Epithelial cell of esophagus (primary cell): ENCODE measurements around the gene GPATCH2.

Source experiments
- DNase-seq: peaks from one replicate; pipeline ENCODE4 v3.0.0; 2010; ENCODE audit warnings: low read depth
- H3K4me3 ChIP-seq: 2 replicates; pipeline ENCODE4 v1.5.1; 2011; ENCODE audit warnings: mild to moderate bottlenecking, low read length, control low read depth
- TF ChIP-seq, protein P1 (sequence below): IDR thresholded peaks from 2 replicates; pipeline ENCODE4 v1.5.1; 2011; ENCODE audit warnings: low read depth, mild to moderate bottlenecking, low read length, control low read depth, inconsistent platforms; ENCODE audit not compliant: insufficient read depth; ENCODE audit errors: missing control alignments

GPATCH2 gene

DNA sequence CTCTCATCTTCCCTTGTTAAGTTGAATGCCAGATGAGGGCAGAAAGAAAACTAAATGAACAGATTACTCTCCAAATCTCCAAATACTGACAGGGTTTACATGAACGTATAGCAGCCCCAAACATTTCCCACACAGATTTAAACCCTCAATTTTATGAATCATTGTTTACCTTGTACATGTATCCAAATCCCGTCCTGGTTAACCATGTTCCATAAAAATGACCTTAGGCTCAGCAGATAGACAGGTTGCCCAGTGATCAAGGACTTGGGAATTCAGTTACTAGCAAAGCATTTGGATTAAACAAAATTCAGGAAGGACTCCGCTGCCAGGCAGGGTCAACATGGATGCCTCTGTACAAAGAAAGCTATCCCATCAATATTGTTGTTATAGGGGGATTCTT is 213.5 kb downstream of the GPATCH2 start:
- TF ChIP-seq, protein P1, sequence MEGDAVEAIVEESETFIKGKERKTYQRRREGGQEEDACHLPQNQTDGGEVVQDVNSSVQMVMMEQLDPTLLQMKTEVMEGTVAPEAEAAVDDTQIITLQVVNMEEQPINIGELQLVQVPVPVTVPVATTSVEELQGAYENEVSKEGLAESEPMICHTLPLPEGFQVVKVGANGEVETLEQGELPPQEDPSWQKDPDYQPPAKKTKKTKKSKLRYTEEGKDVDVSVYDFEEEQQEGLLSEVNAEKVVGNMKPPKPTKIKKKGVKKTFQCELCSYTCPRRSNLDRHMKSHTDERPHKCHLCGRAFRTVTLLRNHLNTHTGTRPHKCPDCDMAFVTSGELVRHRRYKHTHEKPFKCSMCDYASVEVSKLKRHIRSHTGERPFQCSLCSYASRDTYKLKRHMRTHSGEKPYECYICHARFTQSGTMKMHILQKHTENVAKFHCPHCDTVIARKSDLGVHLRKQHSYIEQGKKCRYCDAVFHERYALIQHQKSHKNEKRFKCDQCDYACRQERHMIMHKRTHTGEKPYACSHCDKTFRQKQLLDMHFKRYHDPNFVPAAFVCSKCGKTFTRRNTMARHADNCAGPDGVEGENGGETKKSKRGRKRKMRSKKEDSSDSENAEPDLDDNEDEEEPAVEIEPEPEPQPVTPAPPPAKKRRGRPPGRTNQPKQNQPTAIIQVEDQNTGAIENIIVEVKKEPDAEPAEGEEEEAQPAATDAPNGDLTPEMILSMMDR = no peak
- DNase-seq = peak; percentile 23
- no peak overlapping the region for H3K4me3 ChIP-seq

DNA sequence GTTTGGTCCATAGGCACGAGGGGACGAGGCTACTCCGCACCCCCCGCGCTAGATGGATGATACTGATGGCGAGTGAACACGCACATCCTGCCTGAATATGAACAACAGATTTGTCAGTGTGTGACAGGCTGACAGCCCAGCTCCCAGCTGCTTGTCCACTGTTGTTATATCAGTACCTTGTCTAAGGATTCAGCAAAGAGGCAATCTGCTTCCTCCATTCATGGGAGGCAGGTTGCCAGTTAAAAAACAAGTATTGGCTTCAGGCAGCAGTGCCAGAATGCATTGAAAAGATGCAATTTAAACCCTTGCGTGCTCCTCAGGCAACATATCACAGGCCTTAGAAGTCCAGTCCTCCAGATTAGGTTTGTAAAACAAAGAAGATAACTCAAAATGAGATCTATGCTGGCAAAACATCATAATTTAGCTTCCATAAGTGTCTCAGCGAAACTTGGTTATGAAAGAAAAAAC is 223.3 kb downstream of the GPATCH2 start:
- no peak for DNase-seq
- TF ChIP-seq, protein P1 = no peak
- no peak overlapping the region for H3K4me3 ChIP-seq

DNA sequence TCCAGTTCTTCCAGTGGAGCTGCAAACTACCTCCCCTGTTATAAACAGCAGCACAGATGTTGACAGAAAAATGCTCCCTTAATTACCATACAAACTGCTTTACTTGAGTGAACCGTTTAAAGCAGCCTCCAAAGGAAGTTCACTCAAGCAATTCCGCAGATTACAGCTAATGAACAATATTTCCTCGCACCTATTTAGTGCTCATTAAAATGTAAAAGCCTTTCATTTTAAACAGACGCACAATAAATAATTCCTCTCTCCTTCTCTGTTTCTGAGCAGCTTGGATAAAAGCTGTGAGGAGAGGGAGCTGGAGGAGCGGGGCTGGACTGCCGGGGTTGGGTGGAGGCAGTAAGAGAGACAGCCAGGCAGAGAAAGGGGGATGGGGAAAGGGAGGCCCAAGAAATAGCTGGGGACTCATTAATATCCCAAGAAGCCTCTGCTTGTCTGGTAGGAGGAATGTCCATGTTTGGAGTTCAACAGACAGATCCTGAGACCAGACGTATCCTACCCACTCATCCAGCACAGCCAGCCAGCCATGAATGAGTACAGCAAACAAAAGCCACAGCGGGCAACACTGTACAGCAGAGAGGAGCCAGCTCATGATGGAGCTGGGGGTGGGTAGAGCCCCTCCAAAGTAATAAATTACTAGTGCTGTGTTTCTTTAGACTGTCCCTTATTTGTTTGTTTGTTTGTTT is 227.7 kb downstream of the GPATCH2 start:
- no peak overlapping the region for H3K4me3 ChIP-seq
- TF ChIP-seq, protein P1 = no peak
- no peak for DNase-seq

DNA sequence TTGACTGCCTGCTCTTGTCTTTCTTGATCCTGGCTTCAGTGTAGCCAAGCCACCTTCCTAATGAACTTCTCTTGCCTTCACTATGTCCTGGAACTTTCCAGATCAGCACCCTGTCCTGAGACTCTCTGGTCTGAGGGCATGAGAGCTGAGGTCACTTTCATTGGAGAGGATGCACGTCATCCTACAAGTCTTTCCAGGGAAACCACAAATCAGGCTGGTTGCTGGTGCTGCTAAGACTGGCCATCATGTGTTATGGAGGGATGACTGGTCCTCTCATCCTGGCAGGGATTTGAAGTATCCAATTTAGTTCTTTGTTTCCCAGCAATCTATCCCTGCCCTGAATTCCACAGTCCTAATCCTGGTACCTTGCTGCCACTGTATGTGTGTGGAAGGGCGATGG is 228.6 kb downstream of the GPATCH2 start:
- H3K4me3 ChIP-seq = no peak overlapping the region
- TF ChIP-seq, protein P1 = no peak
- DNase-seq = no peak

DNA sequence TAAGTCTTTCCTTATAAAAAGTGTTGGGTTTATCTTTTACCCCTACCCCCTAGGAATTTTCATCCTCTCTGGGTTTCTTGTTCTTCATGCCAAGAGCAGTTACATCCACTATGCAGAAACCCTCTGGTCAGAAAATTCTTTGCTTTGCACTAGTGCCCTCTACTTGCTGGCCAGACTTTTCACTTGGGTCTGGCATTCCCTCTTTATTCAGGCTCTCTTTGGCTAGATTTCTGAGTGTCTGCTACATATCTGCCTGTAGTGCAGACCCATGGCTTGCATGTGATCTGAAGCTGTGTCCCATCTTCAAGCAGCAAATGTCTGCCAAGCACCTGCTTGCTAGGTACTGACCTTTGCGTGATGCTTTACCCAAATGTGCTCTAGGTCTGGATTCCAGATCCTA is 237.0 kb downstream of the GPATCH2 start:
- DNase-seq = peak; percentile 10
- H3K4me3 ChIP-seq = no peak overlapping the region
- TF ChIP-seq, protein P1 = peak; percentile 27

DNA sequence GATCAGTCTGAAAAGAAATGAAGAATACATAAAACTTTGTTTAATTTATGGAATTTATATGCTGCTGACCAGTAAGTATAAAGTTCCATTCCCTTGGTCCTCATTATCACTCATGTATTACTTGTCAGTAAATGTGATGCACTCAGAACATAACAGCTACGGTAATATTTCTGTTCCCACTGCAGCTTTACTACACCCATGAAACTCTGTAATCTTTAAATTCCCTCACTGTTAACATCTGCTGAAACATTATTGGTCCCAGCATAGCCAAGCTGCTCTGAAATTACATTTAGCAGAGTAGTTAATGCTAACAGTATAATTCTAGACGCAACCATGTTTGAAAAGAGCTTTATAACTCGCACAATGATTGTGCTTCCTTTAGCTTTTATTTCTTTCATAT is 238.4 kb downstream of the GPATCH2 start:
- no peak for DNase-seq
- H3K4me3 ChIP-seq = no peak overlapping the region
- TF ChIP-seq, protein P1 = no peak

DNA sequence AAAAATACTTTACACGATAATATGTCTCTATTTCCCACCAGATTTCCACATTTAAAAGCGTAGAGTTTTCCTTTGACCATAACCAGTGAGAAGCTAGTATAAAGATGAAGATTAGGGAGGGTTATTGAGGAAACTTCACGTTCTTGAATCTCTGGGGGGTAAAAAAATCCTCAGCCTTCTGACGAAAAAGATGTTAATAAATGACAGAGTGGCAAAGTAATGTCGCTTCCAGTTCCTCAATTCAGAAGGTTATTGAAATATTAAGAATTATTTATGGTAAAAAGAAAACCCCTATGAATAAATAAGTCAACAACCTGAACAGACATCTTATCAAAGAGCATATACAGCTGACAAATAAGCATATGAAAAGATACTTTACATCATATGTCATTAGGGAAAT is 241.0 kb downstream of the GPATCH2 start:
- DNase-seq = no peak
- TF ChIP-seq, protein P1 = no peak
- H3K4me3 ChIP-seq = no peak overlapping the region
